HG02852 (cell line): Measurements from ENCODE around the gene KCNAB2.
"Not testable (repeated sequence)": the region's sequence is repeated elsewhere in the genome, so short reads cannot be mapped to it uniquely, and the experiment has no call there.

Experiments
- ATAC-seq: cut with Tn5 transposase; IDR thresholded peaks from one replicate; pipeline ENCODE4 v1.9.1; 2021; ENCODE audit warnings: mild to moderate bottlenecking, moderate library complexity; ENCODE audit not compliant: unreplicated experiment

The KCNAB2 gene

DNA sequence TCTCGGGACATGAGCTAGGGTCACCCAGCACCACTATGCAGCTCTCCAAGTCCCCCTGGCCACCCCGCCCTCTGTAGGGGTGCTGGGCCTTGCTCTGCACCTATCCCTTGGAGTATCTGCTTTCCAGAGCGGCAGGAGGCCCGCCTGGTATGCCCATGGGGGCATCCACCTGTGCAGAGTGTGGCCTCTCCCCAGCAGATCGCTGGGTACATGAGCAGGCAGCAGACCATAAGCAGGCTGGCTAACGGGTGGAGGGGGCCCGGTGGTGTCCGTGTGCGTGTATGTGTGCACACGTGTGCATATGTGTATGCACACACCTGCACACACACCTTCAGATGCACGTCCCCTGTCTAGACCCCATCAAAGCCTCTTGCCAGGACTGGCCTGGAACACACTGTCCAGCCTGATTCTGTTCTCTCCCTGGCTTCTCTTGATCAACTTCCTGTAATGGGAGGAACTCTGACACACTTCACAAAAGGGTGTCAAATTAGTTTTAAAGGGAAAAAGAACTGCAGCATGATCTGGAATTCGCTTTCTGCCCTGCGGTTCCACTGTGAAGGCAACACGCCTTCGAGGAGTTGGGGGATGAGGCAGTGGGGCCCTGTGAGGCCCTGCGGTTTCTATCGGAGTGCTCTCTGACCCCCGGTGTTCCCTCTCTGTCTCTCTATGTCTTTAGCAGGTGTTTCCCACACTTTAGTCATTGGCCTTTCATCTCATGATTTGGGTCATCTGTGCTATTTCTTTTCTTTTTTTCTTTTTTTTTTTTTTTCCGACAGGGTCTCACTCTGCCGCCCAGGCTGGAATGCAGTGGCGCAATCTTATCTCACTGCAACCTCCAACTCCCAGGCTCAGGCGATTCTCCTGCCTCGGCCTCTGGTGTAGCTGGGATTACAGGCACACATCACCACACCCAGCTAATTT is 36.3 kb upstream of the KCNAB2 start:
- no peak for ATAC-seq

DNA sequence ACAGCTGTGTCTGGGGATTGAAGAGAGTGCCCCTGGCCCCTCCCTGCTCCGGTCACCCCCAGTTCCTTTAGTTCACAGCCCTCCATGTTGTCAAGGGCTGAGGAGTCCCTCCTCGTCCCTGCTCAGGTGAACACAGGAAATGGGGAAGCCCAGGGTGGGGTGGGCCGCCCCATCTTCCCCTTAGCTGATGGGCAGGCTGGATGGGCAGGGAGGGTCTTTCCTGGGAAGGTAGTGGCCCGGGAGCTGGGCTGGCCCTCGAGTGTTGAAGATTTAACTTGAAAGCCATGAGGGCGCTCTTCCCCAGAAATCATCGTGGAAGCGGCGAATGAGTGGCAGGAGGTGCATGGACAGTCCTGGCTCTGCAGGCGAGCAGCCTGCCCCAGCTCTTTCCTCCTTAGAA is 35.1 kb upstream of the KCNAB2 start:
- no peak for ATAC-seq

DNA sequence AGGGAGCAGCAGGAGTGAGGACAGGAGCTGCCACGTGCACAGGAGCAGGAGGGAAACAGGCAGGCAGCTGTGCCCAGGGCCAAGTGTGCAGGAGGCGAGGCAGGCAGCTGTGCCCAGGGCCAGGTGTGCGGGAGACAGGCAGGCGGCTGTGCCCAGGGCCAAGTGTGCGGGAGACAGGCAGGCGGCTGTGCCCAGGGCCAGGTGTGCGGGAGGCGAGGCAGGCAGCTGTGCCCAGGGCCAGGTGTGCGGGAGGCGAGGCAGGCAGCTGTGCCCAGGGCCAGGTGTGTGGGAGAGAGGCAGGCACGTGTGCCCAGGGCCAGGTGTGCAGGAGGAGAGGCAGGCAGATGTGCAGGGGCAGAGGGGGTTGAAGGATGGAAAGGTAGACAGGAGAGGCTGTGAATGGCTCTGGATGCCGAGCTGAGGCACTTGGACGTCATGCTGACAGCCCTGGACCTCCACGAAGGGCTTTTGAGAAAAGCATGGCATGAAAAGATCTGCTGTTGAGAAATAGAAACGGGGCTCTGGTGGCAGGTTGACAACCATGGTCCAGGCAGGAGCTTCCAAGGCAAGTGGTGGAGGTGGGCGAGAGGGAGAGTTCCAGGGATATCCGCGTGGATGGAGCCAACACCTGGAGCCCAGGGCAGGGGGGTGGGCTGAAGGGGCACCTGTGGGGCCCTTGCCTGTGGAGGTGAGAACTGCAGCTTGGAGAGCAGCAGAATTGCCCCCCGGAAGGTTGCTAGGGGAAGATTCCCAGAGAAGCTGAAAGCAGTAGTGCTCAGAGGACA is 34.3 kb upstream of the KCNAB2 start:
- ATAC-seq: no peak

DNA sequence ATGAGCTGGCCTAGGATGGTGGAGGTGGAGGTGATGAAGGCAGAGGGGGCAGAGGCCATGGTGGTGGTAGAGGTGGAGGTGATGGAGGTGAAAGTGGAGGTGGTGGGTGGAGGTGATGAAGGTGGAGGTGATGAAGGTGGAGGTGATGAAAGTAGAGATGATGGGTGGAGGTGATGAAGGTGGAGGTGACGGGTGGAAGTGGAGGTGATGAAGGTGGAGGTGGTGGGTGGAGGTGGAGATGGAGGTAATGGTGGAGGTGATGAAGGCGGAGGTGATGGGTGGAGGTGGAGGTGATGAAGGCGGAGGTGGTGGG is 33.8 kb upstream of the KCNAB2 start:
- ATAC-seq: no peak

DNA sequence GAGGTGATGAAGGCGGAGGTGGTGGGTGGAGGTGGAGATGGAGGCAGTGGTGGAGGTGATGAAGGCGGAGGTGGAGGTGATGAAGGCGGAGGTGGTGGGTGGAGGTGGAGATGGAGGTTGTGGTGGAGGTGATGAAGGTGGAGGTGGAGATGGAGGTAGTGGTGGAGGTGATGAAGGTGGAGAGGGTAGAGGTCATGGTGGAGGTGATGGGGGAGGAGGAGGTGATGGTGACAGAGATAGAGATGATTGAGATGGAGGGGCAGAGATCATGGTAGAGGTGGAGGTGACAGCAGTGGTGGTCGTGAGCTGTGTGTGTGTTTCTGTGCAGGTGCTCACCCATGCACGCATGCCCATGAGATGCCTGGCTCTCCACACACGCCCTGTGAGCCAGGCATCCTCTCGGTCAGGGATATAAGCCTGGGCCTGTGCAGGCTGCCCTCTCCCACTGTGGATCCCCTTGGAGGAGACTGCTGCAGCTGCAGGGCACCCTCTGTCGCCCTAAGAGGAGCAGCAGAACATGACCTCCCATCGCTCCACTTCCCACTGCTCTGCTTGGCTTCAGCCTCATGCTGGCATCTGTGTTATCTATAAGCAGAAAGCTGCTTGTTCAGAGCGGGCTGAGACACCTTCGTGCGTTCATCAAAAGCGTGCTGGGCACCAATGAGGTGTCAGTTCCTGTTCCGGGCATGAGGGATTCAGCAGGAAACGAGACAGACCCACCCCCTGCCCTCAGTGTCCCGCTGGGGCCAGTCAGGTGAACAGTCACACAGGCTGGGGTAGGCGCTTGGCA is 33.0 kb upstream of the KCNAB2 start:
- no peak for ATAC-seq

DNA sequence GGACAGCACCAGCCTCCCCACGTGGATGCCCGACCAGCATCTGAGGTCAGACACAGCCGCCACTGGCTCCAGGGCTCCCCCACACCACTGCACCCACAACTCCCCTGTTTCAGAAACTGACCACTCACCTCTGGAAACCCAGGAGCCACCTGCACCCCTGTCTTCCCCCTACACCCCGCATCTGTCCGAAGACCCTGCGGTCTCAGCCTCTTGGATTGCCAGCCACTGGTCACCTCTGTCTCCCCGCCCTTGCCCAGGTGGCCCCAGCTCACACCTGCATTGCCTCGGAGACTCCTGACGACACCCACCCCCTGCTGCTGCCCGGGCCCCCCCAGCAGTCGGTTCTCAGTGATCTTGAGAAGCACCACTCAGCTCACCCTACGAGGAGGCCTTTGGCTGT is 32.2 kb upstream of the KCNAB2 start:
- no peak for ATAC-seq

DNA sequence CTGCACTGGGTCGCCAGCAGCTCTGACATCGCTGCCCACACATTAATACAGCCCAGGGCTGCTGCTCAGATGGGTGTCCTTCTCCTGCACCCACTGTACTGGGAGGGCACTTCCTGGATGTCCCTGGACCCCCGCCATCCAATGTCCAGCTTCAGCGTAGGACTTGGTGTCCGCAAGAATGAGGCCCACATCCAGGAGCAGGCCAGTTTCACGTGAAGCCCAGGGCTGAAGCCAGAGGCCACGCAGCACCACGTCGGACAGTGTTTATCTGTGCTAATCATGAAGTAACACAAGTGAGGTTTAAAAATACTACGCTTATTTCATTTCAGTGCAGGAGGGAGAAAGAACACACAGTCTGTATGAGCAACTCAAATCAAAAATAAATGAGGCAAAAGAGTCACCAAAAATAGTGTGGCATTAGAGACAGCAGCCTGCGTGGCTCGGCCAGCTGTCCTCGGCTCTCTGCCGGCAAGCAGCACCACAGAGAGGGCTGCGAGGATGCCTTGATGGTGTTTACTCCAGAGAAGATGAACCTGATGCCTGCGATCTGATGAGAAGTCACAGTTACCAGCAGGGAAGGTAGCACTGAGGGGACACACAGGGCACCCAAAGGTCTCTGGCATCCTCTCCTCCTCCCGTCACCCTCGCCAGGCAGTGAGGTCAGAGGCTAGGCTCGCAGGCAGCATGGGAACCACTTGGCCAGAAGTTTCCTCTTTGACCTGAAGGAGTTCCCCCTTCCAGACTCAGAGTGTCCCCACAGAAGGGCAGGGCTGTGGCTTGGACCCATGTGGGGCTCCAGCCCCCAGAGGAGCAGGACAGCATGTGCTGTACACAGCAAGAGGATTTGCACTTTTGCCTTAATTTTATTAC is 31.3 kb upstream of the KCNAB2 start:
- no peak for ATAC-seq

DNA sequence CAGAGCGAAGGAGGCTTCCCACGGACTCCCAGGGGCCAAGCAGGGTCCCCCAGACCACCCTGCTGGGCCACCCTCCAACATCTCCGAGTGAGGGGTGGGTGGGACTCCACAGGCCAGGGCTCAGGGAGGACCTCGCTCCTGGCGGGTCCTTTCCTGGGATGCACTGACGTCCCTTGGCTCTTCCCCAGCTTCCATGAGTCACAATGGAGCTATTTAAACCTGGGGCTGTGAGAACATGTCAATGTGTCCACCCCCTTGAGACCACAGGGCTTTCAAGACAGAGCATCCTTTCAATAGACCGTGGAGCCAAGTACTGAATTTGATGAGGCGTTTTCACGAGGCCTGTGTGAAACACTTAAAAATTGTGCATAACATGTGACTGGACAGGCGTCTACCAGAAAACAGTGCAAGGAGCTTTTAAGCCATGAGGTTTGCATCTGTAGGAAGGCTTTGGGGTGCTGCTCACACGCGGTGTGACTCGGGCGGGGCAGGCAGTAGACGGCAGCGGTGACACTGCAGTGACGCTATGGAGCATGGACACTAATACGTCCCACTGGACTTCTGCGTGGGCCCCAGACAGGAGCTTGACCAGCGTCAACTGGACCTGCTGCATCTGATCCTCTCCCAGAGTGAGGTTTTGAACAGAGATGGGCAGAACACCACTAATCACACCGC is 29.4 kb upstream of the KCNAB2 start:
- ATAC-seq: no peak

DNA sequence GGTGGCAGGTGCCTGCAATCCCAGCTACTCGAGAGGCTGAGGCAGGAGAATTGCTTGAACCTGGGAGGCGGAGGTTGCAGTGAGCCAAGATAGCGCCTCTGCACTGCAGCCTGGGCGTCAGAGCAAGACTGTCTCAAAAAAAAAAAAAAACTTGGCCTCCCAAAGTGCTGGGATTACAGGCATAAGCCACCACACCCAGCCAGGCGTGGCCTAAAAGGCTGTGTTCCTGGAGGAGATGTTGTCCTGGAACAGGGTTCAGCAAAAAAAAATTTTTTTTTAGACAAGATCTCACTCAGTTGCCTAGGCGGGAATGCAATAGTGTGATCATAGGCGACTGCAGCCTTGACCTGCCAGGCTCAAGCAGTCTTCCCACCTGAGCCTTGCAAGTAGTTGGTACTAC is 28.0 kb upstream of the KCNAB2 start:
- ATAC-seq: not testable (repeated sequence)

DNA sequence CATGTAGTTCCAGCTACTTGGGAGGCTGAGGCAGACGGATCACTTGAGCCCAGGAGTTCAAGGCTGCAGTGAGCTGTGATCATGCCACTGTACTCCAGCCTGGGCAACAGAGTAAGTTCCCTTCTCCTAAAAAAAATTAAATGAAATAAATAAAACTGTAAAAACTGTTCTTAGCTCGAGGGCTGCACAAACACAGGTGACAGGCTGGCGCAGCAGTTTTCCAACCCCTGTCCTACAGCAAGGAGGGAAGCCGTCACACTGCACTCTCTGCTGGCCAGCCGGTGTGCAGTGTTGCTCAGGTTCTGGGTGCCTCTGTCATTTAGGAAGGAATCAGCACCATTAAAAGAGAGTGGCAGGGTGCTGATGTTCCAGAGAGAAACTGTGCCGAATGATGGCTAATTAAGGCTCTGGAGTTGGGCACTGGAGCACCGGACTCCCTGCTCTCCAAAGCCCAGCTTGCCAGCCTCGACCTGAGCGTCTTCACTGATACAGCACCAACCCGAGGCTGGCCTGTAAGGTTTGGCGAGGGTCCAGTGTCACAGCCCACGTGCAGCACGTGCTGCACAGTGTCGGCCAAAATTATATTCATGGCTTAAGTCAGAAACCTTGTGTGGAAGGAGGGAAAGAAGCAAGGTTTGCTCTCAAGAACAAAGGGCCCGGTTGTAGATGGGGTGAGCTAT is 26.4 kb upstream of the KCNAB2 start:
- no peak for ATAC-seq

DNA sequence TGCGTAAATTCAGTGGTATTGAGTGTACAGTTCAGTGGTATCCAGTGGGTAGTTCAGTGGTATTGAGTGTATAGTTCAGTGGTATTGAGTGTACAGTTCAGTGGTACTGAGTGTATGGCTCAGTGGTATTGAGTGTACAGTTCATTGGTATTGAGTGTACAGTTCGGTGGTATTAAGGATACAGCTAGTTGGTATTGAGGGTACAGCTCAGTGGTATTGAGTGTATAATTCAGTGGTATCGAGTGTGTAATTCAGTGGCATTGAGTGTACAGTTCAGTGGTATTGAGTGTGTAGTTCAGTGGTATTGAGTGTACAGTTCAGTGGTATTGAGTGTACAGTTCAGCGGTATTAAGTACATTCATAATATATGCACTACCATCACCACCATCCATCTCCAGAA is 23.5 kb upstream of the KCNAB2 start:
- no peak for ATAC-seq

DNA sequence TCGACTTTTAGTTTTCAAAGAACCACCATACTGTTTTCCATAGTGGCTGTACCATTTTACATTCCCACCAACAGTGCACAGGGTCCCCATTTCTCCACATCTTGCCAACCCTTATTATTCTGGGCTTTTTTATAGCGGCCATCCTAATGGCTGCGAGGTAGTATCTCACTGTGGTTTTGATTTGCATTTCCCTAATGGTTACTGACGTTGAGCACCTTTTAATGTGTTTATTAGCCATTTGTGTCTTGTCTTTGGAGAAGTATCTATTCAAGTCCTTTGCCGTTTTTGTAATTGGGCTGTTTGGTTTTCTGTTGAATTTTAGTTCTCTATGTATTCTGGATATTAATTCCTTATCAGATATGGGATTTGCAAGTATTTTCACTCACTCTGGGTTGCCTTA is 22.3 kb upstream of the KCNAB2 start:
- no peak for ATAC-seq

DNA sequence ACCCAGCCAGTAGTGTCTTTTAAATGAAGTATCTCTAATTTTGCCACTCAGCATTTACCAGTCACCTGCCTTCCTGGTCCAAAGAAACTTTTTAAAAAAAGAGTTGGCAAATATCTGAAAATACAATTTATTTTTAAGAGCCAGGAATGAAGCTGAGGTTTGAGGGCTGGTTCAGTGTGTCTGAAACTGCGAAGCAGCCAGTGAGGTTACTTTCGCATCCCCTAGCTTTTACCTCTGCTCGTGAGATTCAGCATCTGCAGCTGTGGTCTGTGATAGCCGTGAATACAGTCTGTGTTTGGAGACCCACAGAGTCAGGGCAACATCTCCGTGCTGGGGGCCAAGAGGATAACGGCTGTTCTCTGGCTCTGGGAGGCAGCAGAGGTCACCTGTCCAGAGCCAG is 21.3 kb upstream of the KCNAB2 start:
- ATAC-seq: no peak

DNA sequence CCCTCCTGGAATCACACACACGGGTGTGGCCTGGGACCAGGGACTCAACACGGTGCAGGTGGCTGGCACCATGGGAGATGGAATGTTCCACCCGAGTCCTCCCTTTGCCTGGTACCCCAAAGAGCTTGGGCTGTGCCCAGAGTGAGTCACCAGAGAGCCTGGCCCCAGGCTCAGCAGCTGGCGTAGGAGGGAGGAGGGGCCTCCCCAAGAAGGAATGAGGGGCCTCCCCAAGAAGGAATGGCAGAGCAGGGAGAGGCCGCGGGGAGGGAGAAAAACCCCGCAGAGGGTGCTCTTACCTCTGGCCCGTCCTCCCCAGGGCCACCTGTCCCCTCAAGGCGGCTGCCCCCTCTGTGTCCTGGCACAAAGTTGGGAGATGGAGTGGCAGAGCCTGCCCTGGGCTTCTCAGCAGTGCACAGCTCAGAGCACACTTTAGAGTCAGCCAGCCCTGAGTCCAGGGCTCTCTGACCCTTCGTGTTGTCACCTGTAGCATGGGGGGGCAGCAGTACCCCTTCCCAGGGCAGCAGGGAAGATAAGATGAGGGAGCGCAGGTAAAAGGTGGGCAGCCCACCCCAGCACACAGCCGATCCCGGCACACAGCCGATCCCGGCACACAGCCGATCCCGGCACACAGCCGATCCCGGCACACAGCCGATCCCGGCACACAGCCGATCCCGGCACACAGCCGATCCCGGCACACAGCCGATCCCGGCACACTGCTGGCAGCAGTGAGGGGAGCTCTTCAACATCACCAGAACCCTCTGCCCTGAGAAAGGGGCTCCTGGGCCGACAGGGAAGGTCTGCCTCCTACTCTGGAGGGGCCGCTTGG is 20.2 kb upstream of the KCNAB2 start:
- no peak for ATAC-seq

DNA sequence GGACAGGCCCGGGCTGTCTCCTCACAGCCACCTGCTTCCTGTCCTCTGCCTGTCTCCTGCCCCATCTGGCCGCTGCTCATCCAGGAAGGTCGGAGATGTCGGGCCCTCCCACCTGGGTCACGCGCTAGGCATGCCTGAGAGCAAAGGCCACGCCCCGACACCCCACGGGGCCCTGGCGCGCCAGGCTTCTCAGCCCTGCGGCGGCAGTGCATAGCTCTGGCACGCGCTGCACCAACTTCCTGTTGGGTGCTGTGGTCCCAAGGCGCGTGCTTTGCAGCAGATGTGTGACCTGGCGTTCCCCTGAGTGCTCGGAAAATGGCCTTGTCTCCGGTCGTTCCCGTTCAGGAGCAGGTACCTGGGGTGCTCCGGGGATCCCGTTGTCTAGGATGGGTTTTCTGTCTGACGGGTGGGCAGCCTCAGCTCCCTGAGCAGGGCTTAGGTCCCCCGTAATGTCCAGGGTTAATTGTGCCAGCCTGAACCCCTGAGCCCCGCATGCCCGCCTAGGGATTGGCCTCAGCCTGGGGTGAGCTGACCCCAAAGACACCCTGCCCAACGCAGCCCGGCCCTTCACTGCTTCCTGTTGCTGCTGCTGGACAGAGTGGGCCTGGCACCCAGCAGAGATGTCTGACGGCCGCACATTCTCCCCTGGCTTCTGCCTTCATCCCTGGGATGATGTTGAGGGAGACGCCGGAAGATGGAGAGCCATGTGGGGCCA is 19.4 kb upstream of the KCNAB2 start:
- ATAC-seq: peak; percentile 73

DNA sequence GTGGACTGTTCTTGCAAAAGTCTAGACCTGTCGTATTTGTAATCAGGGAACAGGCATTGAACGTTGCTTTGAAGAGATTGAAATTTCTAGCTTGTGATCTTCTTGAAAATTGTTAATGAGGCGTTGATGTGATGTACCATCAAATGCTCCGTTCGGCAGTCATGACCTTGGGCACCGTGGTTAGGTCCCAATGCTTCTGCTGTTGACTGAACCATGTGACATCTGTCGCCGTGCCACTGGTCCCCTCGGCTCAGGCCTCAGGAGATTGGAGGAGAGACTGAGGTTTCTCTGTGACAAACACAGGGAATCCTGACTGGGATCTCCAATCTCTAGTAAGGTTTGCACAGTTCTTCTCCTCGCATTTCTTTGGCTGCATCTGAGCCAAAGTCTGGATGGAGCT is 18.1 kb upstream of the KCNAB2 start:
- no peak for ATAC-seq

DNA sequence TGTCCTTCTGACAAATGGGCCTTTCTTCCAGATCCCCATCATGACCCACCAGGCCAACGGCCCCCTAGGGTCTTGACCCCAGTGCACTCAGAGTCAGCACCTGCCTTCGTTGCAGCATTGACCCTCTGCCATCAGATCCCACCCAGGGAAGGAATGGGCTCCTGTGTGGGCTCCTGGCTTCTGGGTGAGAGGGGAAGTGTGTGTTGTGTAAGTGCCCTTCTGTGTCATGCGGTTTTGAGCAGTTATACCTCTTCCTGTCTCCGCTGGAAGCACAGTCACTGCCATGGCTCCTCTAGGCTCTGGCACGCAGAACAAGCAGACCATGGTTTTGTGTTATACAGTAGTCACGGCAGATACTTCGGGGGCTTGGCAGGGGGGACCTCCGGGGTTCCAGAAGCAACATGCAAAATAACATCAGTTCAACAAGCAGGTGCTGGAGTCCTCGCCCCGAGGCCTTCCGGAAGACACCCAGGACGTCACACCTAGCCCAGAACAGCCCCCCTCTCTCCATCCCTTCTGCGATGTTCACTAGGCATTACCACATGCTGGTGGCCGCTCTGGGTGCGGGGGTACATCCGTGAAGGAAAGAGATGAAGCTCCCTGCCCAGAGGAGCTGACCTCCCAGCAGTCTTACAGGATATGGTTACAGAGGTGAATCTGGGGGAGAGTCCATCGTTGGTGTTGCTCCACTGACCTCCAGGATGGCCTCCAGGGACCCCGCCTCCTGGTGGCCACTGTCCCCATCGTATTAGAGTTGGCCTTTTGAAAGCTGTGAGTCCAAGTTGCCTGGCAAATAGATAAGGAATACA is 17.4 kb upstream of the KCNAB2 start:
- peak; percentile 35 for ATAC-seq
